Measurements from ENCODE around the gene SRSF1. TPM values are rescaled to one million over a fixed set of nuclear protein-coding genes. Genes with fewer than 3 reads are reported as not detected.
A peak's percentile ranks its signal among the peaks of the same experiment; 100 is the strongest.

Gene SRSF1
- total and polyA plus RNA-seq, 7 donors: 90.6 to 214 (median 138) TPM

DNA sequence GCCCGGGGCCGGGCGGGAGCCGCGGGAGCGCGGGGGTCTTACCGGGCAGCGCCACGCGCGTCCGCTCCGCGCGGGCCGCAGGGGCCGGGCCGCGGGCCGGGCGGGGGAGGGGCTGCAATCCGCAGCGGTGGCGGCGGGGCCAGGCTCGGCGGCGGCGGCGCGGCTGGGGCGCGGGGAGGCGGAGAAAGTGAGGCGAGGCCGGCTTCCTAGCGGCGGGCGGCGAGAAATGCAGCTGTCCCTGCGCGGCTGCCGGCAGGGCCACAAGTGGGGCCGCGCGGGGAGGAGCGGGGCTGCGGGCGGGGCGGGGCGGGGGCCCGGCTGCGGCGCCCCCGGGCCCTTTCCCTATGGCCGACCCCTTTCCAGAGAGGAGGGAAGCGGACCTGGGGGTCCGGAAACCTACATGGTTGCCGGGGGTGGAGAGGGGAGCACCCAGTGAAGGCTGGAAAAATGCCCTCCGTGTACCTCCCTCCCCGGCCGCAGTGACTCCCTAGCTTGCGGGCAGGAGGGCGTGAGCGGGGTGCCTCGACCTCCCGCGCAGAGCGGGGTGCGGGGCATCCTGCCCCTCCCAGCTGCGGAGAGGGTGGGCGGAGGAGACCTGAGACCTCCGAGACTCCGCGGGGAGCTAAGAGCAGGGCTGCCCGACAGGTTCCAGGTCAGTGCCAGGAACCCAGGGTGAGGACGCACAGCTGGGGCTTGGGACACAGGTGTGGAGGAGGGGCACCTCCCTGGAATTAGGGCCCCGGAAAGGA, 51.7 kb downstream of the SRSF1 start, which contains the start of gene CUEDC1:
TSS of gene CUEDC1 (minus strand) at position 230 of the 749 bp plus-strand sequence. CDS start 69,848 bp downstream, outside the sequence.
- no peaks in the 10 kb centered on the region for H3K27me3 ChIP-seq
- peaks cover 0 to 54% (median 50%) of the 10 kb centered on the region in 4 donors for H3K4me1 ChIP-seq
- 1% methylated on average over 79 of the region's 79 CpGs for WGBS, 2 donors
- H3K27ac ChIP-seq: peak within 1 kb of the TSS; percentile 97 to 100 (median 99)
- DNase-seq: peak; percentile 93
- peak within 1 kb of the TSS; percentile 70 to 96 (median 88) for H3K4me3 ChIP-seq
- intact Hi-C loops (cut with DNase I): loop anchor here (2.0 kb wide), 2 partner anchors 63 to 95 kb away; no protein-coding TSS in a partner anchor
- H3K9me3 ChIP-seq: no peaks in the 10 kb centered on the region
- no peaks in the 10 kb centered on the region for H3K36me3 ChIP-seq
- TF ChIP-seq POLR2A (IDR thresholded peaks at IDR 0.05) (no peak), POLR2AphosphoS5 (IDR thresholded peaks at IDR 0.05) (peak; percentile 43 to 75 (median 64)), EP300 (IDR thresholded peaks at IDR 0.05) (no peak)
- TF ChIP-seq, protein P1, sequence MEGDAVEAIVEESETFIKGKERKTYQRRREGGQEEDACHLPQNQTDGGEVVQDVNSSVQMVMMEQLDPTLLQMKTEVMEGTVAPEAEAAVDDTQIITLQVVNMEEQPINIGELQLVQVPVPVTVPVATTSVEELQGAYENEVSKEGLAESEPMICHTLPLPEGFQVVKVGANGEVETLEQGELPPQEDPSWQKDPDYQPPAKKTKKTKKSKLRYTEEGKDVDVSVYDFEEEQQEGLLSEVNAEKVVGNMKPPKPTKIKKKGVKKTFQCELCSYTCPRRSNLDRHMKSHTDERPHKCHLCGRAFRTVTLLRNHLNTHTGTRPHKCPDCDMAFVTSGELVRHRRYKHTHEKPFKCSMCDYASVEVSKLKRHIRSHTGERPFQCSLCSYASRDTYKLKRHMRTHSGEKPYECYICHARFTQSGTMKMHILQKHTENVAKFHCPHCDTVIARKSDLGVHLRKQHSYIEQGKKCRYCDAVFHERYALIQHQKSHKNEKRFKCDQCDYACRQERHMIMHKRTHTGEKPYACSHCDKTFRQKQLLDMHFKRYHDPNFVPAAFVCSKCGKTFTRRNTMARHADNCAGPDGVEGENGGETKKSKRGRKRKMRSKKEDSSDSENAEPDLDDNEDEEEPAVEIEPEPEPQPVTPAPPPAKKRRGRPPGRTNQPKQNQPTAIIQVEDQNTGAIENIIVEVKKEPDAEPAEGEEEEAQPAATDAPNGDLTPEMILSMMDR (IDR thresholded peaks at IDR 0.05): peak in 1 of 4 experiments; percentile 54

GRCh38 chr17:57954397-57955182, 52.5 kb downstream of the SRSF1 start:
- Histone ChIP-seq H3K4me3 (peak overlapping the region; percentile 70 to 96 (median 88)), H3K4me1 (peaks cover 0 to 61% (median 58%) of the 10 kb centered on the region in 4 donors), H3K9me3 (no peaks in the 10 kb centered on the region), H3K27ac (peak overlapping the region; percentile 97 to 100 (median 99)), H3K27me3 (no peaks in the 10 kb centered on the region), H3K36me3 (no peaks in the 10 kb centered on the region)
- intact Hi-C loops (cut with DNase I): loop anchor here (2.0 to 5.0 kb wide), 3 partner anchors 42 to 94 kb away; no protein-coding TSS in a partner anchor
- DNase-seq: peak; percentile 93
- 1 to 2% methylated on average over 85 of the region's 85 CpGs for WGBS, 2 donors
- TF ChIP-seq POLR2A (IDR thresholded peaks at IDR 0.05) (peak in 1 of 2 donors; percentile 64), POLR2AphosphoS5 (IDR thresholded peaks at IDR 0.05) (peak; percentile 51 to 86 (median 78)), EP300 (IDR thresholded peaks at IDR 0.05) (no peak)
- TF ChIP-seq, protein P1 (IDR thresholded peaks at IDR 0.05): no peak

- Histone ChIP-seq H3K27me3 (no peaks in the 10 kb centered on the region), H3K4me3 (peak overlapping the region; percentile 70 to 96 (median 88)), H3K36me3 (no peaks in the 10 kb centered on the region), H3K27ac (peak overlapping the region; percentile 97 to 100 (median 99)), H3K9me3 (no peaks in the 10 kb centered on the region), H3K4me1 (peaks cover 0 to 69% (median 65%) of the 10 kb centered on the region in 4 donors)
- intact Hi-C loops (cut with DNase I): loop anchor here (2.0 to 5.0 kb wide), 3 partner anchors 42 to 93 kb away; no protein-coding TSS in a partner anchor
- TF ChIP-seq POLR2A (IDR thresholded peaks at IDR 0.05) (no peak), EP300 (IDR thresholded peaks at IDR 0.05) (no peak), POLR2AphosphoS5 (IDR thresholded peaks at IDR 0.05) (no peak)
- TF ChIP-seq, protein P1 (IDR thresholded peaks at IDR 0.05): no peak
- 81 to 82% methylated on average over 13 of the region's 13 CpGs for WGBS, 2 donors
- peak; percentile 73 for DNase-seq
These were observed 53.2 kb downstream of the SRSF1 start for GRCh38 chr17:57953705-57954396.

Small RNAs within 50 kb of the gene (small RNA-seq; reads per million reads assigned to genes)
- 0 reads per million in 3 donors for gene AC015813.4

Other genes starting within 250 kb of the SRSF1 start
- 10 to 100 TPM in 3 of 4 donors, 1 to 10 TPM in 1; 9.5 to 15.1 (median 13.3) TPM for gene MRPS23, start 157.2 kb downstream of the SRSF1 start, total RNA-seq
- 10 to 100 TPM; 16.6 to 43.9 (median 17.4) TPM for gene MRPS23, start 157.2 kb downstream of the SRSF1 start, polyA plus RNA-seq
- 10 to 100 TPM; 29.5 to 64.0 (median 33.7) TPM for gene CUEDC1, start 51.8 kb downstream of the SRSF1 start, total RNA-seq
- 10 to 100 TPM in 2 of 3 donors, 1 to 10 TPM in 1; 3.0 to 20.0 (median 11.4) TPM for gene CUEDC1, start 51.8 kb downstream of the SRSF1 start, polyA plus RNA-seq
- 100 to 1,000 TPM in 3 of 4 donors, 10 to 100 TPM in 1; 99.8 to 120 (median 105) TPM for gene VEZF1, start 19.0 kb downstream of the SRSF1 start, total RNA-seq
- gene VEZF1, start 19.0 kb downstream of the SRSF1 start, polyA plus RNA-seq: 10 to 100 TPM; 17.8 to 24.8 (median 21.0) TPM
- gene DYNLL2, start 76.2 kb upstream of the SRSF1 start, total RNA-seq: 10 to 100 TPM; 19.4 to 28.9 (median 22.8) TPM
- gene DYNLL2, start 76.2 kb upstream of the SRSF1 start, polyA plus RNA-seq: 10 to 100 TPM; 26.4 to 44.9 (median 32.1) TPM
- not detected for gene OR4D1, start 141.1 kb upstream of the SRSF1 start, total RNA-seq
- gene OR4D1, start 141.1 kb upstream of the SRSF1 start, polyA plus RNA-seq: under 1 TPM in 1 of 3 donors, not detected in 2; 0.07 TPM
- not detected for gene OR4D2, start 159.7 kb upstream of the SRSF1 start, total RNA-seq
- gene OR4D2, start 159.7 kb upstream of the SRSF1 start, polyA plus RNA-seq: not detected
- not detected for gene EPX, start 185.5 kb upstream of the SRSF1 start, total RNA-seq
- under 1 TPM in 1 of 3 donors, not detected in 2; 0.03 TPM for gene EPX, start 185.5 kb upstream of the SRSF1 start, polyA plus RNA-seq
- gene MKS1, start 212.0 kb upstream of the SRSF1 start, total RNA-seq: 10 to 100 TPM in 1 of 4 donors, 1 to 10 TPM in 3; 6.1 to 11.0 (median 8.4) TPM
- 1 to 10 TPM; 3.0 to 10.0 (median 6.6) TPM for gene MKS1, start 212.0 kb upstream of the SRSF1 start, polyA plus RNA-seq
- gene LPO, start 231.3 kb upstream of the SRSF1 start, total RNA-seq: not detected
- not detected for gene LPO, start 231.3 kb upstream of the SRSF1 start, polyA plus RNA-seq

Data from sigmoid colon (tissue), 7 donors.